ENCODE results near the gene CFAP73. TPM values are rescaled to one million over a fixed set of nuclear protein-coding genes. Genes with fewer than 3 reads are reported as not detected.
A peak's percentile ranks its signal among the peaks of the same experiment; 100 is the strongest.

CFAP73 gene
- total and polyA plus RNA-seq, 10 of the 15 experiments (the other 5 are each of a cell fraction or from before 2014, with no cell fraction given) = 0.18 TPM; not detected in 9

DNA sequence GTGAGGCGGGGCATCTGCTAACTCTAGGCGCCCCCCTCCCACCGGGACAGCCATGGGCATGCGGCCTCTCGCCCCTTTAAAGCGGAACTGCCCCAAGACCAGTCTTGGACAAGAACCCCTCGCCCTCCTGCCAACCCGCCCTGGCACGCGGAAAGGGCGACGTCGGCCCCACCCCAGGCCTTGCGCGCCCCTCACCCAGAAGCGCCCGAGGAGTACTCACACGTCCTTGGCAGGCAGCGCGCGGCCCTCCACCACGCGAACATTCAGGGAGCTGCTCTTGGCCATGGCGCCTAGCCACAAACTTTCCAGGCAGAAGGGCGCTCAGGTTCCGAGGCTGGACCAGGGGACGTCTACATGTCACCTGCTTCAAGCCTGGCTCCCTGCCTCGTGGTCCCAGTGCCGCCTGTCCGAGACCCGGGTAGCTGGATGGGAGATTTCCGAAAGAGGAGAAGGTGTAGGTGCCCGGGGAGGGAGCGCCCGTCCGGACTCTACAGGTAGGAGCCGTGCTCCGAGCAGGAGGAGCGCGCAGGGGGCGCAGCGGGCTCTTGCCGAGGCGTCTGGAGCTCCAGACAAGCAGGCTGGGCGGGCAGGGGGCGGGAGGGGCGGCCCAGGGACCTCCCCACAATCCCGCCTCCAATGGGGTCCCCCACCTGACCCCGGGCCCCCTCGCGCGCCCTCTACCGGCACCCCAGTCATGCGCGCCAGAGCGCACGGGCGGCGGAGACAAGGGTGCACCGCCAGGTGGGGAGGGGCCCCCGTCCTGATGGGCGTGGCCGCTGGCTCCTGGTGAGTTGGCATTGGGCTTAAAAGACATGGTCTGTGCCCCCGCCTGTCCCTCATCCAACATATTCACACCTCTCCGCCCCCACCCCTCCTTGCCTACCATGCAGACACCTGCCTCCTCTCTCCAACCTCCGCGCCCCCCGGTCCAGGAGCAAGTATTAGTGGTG is 14.1 kb upstream of the CFAP73 start, which contains the start of gene RASAL1 (continued):
- TF ChIP-seq BCLAF1 (IDR thresholded peaks at IDR 0.05) (no peak), ASH2L (IDR thresholded peaks at IDR 0.05; ENCODE audit: borderline replicate concordance, low read depth) (no peak), SUZ12 (IDR thresholded peaks at IDR 0.05; ENCODE audit: unreplicated experiment) (no peak), YBX1 (IDR thresholded peaks at IDR 0.05) (no peak), ZBTB40 (IDR thresholded peaks at IDR 0.05; ENCODE audit: borderline replicate concordance) (no peak), NR2F1 (conservative IDR thresholded peaks at IDR 0.05) (peak; percentile 60), ZSCAN29 (IDR thresholded peaks at IDR 0.05) (no peak), NRF1 (conservative IDR thresholded peaks at IDR 0.05; ENCODE audit: low read depth, low read length) (no peak), MTA2 (IDR thresholded peaks at IDR 0.05; ENCODE audit: low read depth) (0 out of 2 replicates have a peak, but pooled peaks have one; percentile 17), USF1 (IDR thresholded peaks at IDR 0.05; ENCODE audit: borderline replicate concordance, extremely low read length, insufficient read depth, low read depth, low read length) (no peak), EP300 (IDR thresholded peaks at IDR 0.05; ENCODE audit: borderline replicate concordance in 1 of 2, control insufficient read depth in 1 of 2, low read depth in 2 of 2, low read length in 2 of 2) (no peak), HDAC6 (IDR thresholded peaks at IDR 0.05; ENCODE audit: unreplicated experiment) (no peak), NFYA (IDR thresholded peaks at IDR 0.05; ENCODE audit: borderline replicate concordance, low read depth, low read length) (no peak), JUND (IDR thresholded peaks at IDR 0.05; ENCODE audit: low read depth, low read length) (no peak), STAT1 (conservative IDR thresholded peaks at IDR 0.05) (no peak), CEBPB (IDR thresholded peaks at IDR 0.05; ENCODE audit: borderline replicate concordance in 1 of 2, low read depth in 2 of 2, low read length in 2 of 2) (no peak), RFX5 (IDR thresholded peaks at IDR 0.05; ENCODE audit: low read depth, low read length) (no peak), FOS (IDR thresholded peaks at IDR 0.05; ENCODE audit: borderline replicate concordance, extremely low read depth, insufficient read length) (no peak)
- TF ChIP-seq, protein P1, sequence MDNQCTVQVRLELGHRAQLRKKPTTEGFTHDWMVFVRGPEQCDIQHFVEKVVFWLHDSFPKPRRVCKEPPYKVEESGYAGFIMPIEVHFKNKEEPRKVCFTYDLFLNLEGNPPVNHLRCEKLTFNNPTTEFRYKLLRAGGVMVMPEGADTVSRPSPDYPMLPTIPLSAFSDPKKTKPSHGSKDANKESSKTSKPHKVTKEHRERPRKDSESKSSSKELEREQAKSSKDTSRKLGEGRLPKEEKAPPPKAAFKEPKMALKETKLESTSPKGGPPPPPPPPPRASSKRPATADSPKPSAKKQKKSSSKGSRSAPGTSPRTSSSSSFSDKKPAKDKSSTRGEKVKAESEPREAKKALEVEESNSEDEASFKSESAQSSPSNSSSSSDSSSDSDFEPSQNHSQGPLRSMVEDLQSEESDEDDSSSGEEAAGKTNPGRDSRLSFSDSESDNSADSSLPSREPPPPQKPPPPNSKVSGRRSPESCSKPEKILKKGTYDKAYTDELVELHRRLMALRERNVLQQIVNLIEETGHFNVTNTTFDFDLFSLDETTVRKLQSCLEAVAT (IDR thresholded peaks at IDR 0.05) = no peak
